ENCODE results near the gene WBP2NL. TPM values are rescaled to one million over a fixed set of nuclear protein-coding genes. Genes with fewer than 3 reads are reported as not detected.
"Not testable (repeated sequence)": the region's sequence is repeated elsewhere in the genome, so short reads cannot be mapped to it uniquely, and the experiment has no call there.

The WBP2NL gene
- total RNA-seq, 1 donor from 2014 or later, result 4.5 TPM

DNA sequence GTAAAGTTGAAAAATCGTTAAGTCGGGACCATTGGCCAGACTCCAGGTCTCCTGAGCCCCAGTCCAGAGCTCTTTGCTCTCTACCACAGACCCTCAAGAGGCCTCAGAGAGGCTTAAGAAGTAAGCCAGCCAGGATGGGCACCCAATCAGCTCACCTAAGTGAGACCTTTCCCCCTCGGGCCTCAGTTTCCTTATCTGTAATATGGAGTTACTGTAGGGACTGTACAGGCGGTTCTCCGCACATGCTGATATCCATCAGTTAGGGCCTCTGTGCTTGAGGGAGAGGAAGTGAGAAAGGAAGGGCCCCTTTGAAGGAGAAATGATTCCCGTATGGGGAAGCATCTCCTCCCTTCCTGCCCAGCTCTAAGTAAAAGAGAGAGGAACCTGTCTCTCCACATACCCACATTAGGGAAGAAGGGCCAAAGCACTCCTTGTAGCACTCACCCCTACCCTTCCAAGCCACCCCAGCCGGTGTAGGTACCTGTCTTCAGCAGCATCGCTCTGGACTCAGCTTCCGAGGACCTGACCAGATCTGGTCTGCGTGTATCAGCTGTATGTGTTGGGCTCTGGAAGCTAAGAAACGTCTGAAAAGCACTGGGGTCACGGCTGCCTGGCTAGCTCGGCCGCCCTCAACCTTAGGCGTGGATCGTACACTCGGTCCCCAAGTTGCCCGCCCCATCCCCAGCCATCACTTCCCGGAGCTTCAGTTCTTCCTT, 71.4 kb downstream of the WBP2NL start:
- DNase-seq (ENCODE audit: low spot score in 2 of 2), result peak in 1 of 2 donors; percentile 36
- no peak for FAIRE-seq

DNA sequence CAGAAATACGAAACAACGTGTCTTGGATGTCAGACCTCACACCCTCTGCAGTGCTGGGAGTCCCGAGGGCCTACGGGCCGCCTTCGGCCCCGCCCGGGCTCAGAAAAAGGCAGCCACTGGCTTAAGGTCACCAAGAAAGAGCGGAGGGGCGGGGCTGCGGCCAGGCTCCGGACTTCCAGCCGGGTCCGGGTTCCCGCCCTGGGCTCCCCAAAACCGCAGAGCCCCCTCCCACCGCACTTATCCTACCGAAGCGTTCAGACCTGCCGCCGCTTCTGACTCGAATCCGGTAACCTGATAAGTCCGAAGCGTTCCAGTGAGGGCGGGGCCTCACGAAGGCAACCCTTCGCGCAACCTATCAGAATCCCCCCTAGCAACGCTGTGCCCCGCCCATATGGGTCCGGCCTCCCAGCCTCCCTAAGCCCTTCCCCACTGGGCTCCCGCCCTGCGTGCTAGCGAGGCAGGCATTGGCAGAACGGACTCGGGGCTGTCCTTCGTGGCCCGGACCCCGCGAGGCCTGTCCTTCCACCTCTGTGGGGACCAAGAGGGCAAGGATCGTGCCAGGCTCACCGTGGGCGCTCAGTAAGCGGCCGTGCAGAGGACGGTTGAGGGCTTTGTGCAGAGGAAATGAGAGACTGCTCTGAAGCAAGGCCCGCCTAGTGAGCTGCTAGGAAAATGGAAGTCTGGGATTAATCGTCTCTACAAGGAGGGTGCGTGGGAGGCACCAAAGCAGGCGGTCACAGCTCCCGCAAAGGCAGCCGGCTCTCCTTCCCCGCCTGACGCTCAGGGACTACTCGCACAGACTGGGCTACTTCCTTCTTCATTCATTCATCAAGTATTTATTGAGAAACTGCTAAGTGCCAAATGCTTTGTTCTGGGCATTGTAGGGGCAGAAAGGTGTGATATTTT, 72.2 kb downstream of the WBP2NL start, which contains the start of gene NAGA:
Gene NAGA, minus strand, starts transcription at position 296 of the 906 bp plus-strand sequence. CDS start 515 bp downstream, outside the sequence.
- DNase-seq (ENCODE audit: low spot score in 2 of 2), result peak; percentile 87 to 93
- FAIRE-seq, result no peak

DNA sequence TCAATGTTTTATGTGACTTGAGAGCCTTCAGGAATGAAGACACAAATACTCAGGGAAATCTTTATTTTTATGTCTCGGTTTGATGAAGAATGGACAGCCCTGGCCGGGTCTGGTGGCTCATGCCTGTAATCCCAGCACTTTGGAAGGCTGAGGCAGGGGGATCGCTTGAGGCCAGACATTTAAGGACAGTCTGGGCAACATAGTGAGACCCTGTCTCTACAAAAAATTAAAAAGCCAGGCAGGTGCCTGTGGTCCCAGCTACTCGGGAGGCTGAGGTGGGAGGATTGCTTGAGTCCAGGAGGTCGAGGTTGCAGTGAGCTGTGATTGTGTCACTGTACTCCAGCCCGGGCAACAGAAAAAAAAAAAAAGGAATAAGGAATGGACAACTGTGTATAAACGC, 72.9 kb downstream of the WBP2NL start:
- not testable (repeated sequence) for DNase-seq (ENCODE audit: low spot score in 2 of 2); FAIRE-seq

DNA sequence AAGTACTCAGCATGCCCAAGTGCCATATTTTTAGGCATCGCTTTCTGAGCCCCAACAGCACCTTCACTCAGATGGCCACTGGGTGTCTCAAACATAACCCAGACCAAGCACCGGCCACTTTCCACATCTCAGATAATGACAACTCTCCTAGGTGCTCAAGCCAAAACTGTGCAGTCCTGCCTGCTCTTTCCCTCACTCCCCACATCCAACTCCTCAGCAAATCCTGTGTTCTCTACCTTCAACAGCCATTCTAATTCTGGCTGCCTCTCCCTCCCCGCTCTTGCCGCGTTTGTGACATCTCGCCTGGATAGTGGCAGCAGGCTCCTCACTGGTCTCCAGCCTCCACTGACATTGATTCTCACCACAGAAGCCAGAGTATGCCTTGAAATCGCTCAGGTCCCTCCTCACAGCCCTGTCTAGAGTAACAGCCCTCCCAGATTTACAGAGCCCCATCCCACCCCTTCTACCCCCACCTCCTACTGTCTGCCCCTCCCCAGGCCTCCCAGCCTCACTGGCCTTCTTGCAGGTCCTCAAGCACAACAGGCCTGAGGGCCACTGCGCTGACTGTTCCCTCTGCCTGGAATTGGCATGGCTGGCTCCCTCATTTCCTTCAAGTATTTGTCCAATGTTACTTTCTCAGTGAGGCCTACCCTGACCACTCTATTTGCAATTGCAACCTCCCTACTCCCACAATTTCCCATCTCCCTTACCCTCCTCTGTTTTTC, 74.2 kb downstream of the WBP2NL start:
- DNase-seq (ENCODE audit: low spot score in 2 of 2) (no peak), FAIRE-seq (no peak)

DNA sequence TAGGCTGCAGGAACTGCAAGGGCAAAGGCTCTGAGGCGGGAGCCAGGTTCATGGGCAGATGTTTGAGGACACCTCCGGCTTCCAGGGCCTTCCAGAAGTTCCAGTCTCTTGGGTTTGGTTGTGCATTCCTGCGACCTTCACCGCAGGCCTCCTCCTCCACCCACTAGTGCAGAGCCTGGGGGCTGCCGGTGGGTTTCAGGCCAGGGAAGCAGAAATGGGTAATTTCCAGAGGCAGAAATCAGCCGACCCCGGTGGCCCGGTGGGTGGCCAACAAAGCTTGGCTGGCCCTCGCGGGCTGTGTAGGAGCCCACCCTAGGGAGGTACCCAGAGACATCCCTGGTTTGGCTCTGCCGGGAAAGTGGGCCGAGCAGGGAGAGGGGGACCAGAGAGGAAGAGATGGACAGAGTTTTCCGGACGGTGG, 75.0 kb downstream of the WBP2NL start:
- DNase-seq (ENCODE audit: low spot score in 2 of 2), result peak in 1 of 2 donors; percentile 23
- no peak for FAIRE-seq

DNA sequence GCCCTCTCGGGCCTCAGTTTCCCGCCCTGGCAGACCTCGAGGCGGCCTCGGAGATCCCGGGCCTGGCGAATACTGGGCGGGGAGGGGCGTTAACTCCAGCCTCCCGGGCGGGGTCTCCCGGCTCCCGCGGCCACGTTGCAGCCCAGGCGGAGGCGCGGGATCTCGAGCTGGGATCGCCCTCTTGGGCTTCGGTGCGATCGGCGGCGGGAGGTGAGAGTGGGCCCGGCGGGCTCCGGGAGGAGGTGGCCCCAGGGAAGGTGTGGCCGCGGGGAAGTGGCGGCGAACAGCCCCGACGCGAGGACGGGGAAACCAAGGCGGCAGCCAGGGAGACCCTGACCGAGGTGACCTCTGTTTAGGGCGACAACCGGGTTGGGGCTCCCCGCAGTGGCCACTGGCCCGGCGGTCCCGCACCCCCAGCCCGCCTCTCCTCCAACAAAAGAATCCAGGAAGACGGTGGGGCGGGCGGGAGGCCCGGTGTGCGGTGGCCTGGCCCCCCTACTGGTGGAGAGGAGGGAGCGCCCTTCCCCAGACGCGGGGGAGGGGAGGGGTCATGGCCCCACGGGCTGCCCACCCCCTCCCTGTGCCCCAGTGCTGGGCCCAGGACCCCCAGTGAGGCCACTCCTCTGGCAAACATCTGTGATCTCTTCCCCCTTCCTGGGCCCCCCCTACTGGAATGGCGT, 75.7 kb downstream of the WBP2NL start, which contains the start of gene PHETA2:
Gene PHETA2, plus strand, starts transcription at position 117 of the 680 bp plus-strand sequence. CDS start 3,046 bp downstream, outside the sequence.
- FAIRE-seq (no peak), DNase-seq (ENCODE audit: low spot score in 2 of 2) (peak in 1 of 2 donors; percentile 29)

DNA sequence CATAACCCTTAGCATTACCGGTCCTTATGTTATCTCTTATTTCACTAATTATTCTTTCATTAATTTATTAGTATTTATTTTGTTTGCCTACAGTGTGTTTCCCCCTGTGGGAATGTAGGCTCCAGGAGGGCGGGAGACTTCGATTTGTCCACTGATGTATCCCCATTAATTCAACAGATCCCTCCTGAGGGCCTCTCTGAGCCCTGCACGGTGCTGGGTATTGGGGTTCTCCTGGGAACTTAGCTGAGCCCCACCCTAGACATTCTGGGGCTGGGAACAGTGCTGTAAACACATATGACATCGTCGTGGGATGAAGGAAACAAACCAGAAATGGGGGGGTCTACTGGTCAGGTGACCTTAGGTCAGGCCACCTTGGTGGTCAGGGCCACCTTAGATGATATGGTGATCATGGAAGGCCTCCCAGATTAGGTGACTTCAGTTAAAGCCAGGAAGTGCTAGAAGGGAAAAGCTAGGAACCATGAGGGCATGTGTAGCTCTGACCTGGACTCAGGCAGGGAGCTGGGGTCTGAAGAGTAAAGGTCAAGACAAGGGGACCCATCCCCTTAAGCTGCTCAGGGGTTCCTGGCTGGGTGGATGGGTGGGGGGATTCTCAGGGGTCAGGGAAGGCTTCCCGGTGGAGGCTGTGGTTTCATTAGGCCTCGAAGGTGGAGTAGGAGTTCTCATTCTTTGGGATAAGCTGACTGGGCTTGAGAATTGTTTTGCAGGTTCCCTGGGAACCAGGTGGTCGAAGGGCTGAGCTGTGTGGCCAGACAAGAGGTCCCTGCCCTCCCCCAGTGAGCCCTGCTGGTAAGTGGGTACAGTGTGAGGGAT, 76.5 kb downstream of the WBP2NL start:
- DNase-seq (ENCODE audit: low spot score in 2 of 2) (no peak), FAIRE-seq (no peak)

DNA sequence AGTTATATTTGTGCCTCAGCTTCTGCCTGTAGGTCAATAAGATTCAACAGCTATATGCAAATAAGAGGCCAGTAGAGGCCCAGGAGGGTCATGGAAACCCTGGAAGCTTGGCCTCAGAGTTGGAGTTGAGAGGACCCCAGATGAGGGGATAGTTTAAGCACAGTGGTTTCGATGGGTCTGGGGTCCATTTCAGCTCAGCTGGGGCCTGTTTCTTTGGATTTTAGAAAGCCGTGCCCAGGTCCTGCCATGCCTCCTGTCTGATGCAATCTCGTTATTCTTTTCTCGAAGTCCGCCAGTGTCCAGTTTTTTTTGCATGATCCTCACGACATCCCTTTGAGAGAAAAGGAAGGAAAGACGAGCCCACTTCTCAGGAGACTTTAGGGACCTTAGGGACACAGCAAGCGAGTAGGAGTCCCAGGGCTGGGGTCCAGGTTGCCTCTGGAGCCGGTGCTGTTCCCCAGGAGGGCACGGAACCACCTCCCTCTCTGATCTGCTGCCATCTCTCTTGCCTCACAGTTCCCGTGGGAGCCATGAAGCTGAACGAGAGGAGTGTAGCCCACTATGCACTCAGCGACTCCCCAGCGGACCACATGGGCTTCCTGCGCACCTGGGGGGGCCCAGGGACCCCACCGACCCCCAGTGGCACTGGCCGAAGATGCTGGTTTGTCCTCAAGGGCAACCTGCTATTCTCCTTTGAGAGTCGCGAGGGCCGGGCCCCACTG, 78.3 kb downstream of the WBP2NL start:
- no peak for DNase-seq (ENCODE audit: low spot score in 2 of 2)
- FAIRE-seq, result no peak

DNA sequence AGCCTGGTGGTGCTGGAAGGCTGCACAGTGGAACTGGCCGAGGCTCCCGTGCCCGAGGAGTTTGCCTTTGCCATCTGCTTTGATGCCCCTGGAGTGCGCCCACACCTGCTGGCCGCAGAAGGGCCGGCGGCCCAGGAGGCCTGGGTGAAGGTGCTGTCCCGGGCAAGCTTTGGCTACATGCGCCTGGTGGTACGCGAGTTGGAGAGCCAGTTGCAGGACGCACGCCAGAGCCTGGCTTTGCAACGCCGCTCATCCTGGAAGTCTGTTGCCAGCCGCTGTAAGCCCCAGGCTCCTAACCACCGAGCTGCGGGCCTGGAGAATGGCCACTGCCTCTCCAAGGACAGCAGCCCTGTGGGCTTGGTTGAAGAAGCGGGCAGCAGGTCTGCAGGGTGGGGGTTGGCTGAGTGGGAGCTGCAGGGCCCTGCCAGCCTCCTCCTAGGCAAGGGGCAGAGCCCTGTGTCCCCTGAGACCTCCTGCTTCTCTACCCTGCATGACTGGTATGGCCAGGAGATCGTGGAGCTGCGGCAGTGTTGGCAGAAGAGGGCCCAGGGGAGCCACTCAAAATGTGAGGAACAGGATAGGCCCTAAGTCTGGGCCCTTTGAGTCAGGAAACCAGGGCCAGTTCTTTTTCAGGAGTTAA, 79.0 kb downstream of the WBP2NL start:
- peak in 1 of 2 donors; percentile 16 for DNase-seq (ENCODE audit: low spot score in 2 of 2)
- no peak for FAIRE-seq

Small RNA genes within 50 kb of the gene (small RNA-seq; reads per million reads assigned to genes)
- not detected for gene SNORD13P1

Other genes with a start within 250 kb of the WBP2NL start
- 14.3 TPM for gene CCDC134, start 198.1 kb upstream of the WBP2NL start, total RNA-seq
- 56.3 TPM for gene SREBF2, start 165.7 kb upstream of the WBP2NL start, total RNA-seq
- gene SHISA8, start 83.7 kb upstream of the WBP2NL start, total RNA-seq, result not detected
- gene TNFRSF13C, start 72.0 kb upstream of the WBP2NL start, total RNA-seq, result under 0.01 TPM
- gene CENPM, start 51.6 kb upstream of the WBP2NL start, total RNA-seq, result 3.7 TPM
- gene SEPTIN3, start 29.3 kb upstream of the WBP2NL start, total RNA-seq, result 123 TPM
- gene NAGA, start 72.0 kb downstream of the WBP2NL start, total RNA-seq, result 13.5 TPM
- gene PHETA2, start 75.5 kb downstream of the WBP2NL start, total RNA-seq, result 4.5 TPM
- 20.0 TPM for gene SMDT1, start 80.9 kb downstream of the WBP2NL start, total RNA-seq
- gene NDUFA6, start 92.0 kb downstream of the WBP2NL start, total RNA-seq, result 57.1 TPM
- 2.0 TPM for gene CYP2D6, start 132.0 kb downstream of the WBP2NL start, total RNA-seq

Data from frontal cortex (tissue), 4 donors.